HG03039 (cell line): ENCODE measurements around the gene NDFIP1.
"Not testable (repeated sequence)": the region's sequence is repeated elsewhere in the genome, so short reads cannot be mapped to it uniquely, and the experiment has no call there.

Experiments used
- ATAC-seq: cut with Tn5 transposase; IDR thresholded peaks from one replicate; pipeline ENCODE4 v1.9.1; 2021; ENCODE audit warnings: mild to moderate bottlenecking, moderate library complexity; ENCODE audit not compliant: unreplicated experiment

The NDFIP1 gene

GRCh38 chr5:142151436-142152383 is 43.1 kb downstream of the NDFIP1 start:
- ATAC-seq, result no peak

GRCh38 chr5:142152384-142152732 is 43.8 kb downstream of the NDFIP1 start:
- ATAC-seq, result no peak

GRCh38 chr5:142153674-142154448 is 45.3 kb downstream of the NDFIP1 start:
- no peak for ATAC-seq

GRCh38 chr5:142154449-142154841 is 45.9 kb downstream of the NDFIP1 start:
- not testable (repeated sequence) for ATAC-seq

GRCh38 chr5:142156839-142157463 is 48.4 kb downstream of the NDFIP1 start:
- ATAC-seq, result no peak

- ATAC-seq, result no peak
These were observed 50.8 kb downstream of the NDFIP1 start for GRCh38 chr5:142159354-142159753.

GRCh38 chr5:142164315-142164714 is 55.7 kb downstream of the NDFIP1 start:
- ATAC-seq, result no peak

- ATAC-seq, result no peak
These were observed 58.2 kb downstream of the NDFIP1 start for GRCh38 chr5:142166754-142167153.

GRCh38 chr5:142167458-142167857 is 58.9 kb downstream of the NDFIP1 start:
- ATAC-seq, result no peak

GRCh38 chr5:142168365-142168764 is 59.8 kb downstream of the NDFIP1 start:
- ATAC-seq, result no peak

GRCh38 chr5:142170254-142170953 is 61.8 kb downstream of the NDFIP1 start:
- no peak for ATAC-seq

GRCh38 chr5:142171270-142171669 is 62.7 kb downstream of the NDFIP1 start:
- no peak for ATAC-seq

GRCh38 chr5:142175039-142175438 is 66.5 kb downstream of the NDFIP1 start:
- no peak for ATAC-seq

- no peak for ATAC-seq
These were observed 67.0 kb downstream of the NDFIP1 start for GRCh38 chr5:142175461-142176142.

GRCh38 chr5:142176255-142176654 is 67.7 kb downstream of the NDFIP1 start:
- no peak for ATAC-seq

- ATAC-seq, result no peak
These were observed 70.1 kb downstream of the NDFIP1 start for GRCh38 chr5:142178651-142179050.

- no peak for ATAC-seq
These were observed 71.3 kb downstream of the NDFIP1 start for GRCh38 chr5:142179776-142180387.

- no peak for ATAC-seq
These were observed 72.5 kb downstream of the NDFIP1 start for GRCh38 chr5:142181096-142181495.

- ATAC-seq, result no peak
These were observed 73.1 kb downstream of the NDFIP1 start for GRCh38 chr5:142181547-142182163.
